H9 (cell line): Measurements from ENCODE around the gene TRHDE. TPM values are rescaled to one million over a fixed set of nuclear protein-coding genes. Genes with fewer than 3 reads are reported as not detected.
A peak's percentile ranks its signal among the peaks of the same experiment; 100 is the strongest.

Source experiments
- DNase-seq: peaks from one replicate; pipeline ENCODE4 v3.0.0-alpha.2; 2017
- H2AFZ ChIP-seq: one replicate; pipeline ENCODE4 v1.6.1; 2013; ENCODE audit warnings: mild to moderate bottlenecking, low read length, control low read depth, moderate library complexity
- H2AK5ac ChIP-seq: 2 replicates; pipeline ENCODE4 v1.6.1; 2013; ENCODE audit warnings: low read length, control low read depth, mixed read lengths; ENCODE audit not compliant: insufficient read length
- H2BK120ac ChIP-seq: one replicate; pipeline ENCODE4 v1.6.1; 2013; ENCODE audit warnings: low read depth, mild to moderate bottlenecking, low read length, control low read depth, inconsistent platforms; ENCODE audit not compliant: poor library complexity, severe bottlenecking
- H2BK12ac ChIP-seq: 2 replicates; pipeline ENCODE4 v1.6.1; 2013; ENCODE audit warnings: low read length, control low read depth, mixed read lengths, low read depth; ENCODE audit not compliant: insufficient read length
- H2BK15ac ChIP-seq: 2 replicates; pipeline ENCODE4 v1.6.1; 2013; ENCODE audit warnings: low read depth, low read length, control low read depth
- H2BK20ac ChIP-seq: one replicate; pipeline ENCODE4 v1.6.1; 2013; ENCODE audit warnings: low read depth, mild to moderate bottlenecking, low read length, control low read depth, inconsistent platforms; ENCODE audit not compliant: poor library complexity, severe bottlenecking
- H2BK5ac ChIP-seq: 2 replicates; pipeline ENCODE4 v1.6.1; 2013; ENCODE audit warnings: low read length, control low read depth, mixed read lengths; ENCODE audit not compliant: insufficient read length
- H3K14ac ChIP-seq: 2 replicates; pipeline ENCODE4 v1.6.1; 2013; ENCODE audit warnings: low read length, control low read depth; ENCODE audit not compliant: insufficient read depth
- H3K18ac ChIP-seq: 2 replicates; pipeline ENCODE4 v1.6.1; 2013; ENCODE audit warnings: low read depth, mild to moderate bottlenecking, mixed read lengths, low read length, control low read depth; ENCODE audit not compliant: insufficient read length
- H3K23ac ChIP-seq: 2 replicates; pipeline ENCODE4 v1.6.1; 2013; ENCODE audit warnings: low read length, control low read depth, mixed read lengths, low read depth; ENCODE audit not compliant: insufficient read length
- H3K23me2 ChIP-seq: 2 replicates; pipeline ENCODE4 v1.6.1; 2013; ENCODE audit warnings: low read depth, mild to moderate bottlenecking, mixed read lengths, low read length, control low read depth; ENCODE audit not compliant: insufficient read length, poor library complexity, severe bottlenecking
- H3K27ac ChIP-seq: 2 replicates; pipeline ENCODE4 v1.5.1; 2013; ENCODE audit warnings: low read length, control low read depth, mixed read lengths, low read depth; ENCODE audit not compliant: insufficient read length
- H3K27me3 ChIP-seq: 2 replicates; pipeline ENCODE4 v1.6.1; 2013; ENCODE audit warnings: low read length, control low read depth, inconsistent platforms; ENCODE audit not compliant: insufficient read depth
- H3K4ac ChIP-seq: 2 replicates; pipeline ENCODE4 v1.6.1; 2013; ENCODE audit warnings: low read depth, mild to moderate bottlenecking, control low read depth, inconsistent platforms, low read length, moderate library complexity
- H3K4me1 ChIP-seq: 2 replicates; pipeline ENCODE4 v1.6.1; 2013; ENCODE audit warnings: low read length, control low read depth, inconsistent platforms; ENCODE audit not compliant: insufficient read depth
- H3K4me2 ChIP-seq: 2 replicates; pipeline ENCODE4 v1.6.1; 2013; ENCODE audit warnings: low read length, control low read depth, mixed read lengths; ENCODE audit not compliant: insufficient read length, insufficient read depth
- H3K56ac ChIP-seq: 2 replicates; pipeline ENCODE4 v1.6.1; 2013; ENCODE audit warnings: low read depth, mild to moderate bottlenecking, mixed read lengths, low read length, control low read depth; ENCODE audit not compliant: insufficient read length
- H3K79me1 ChIP-seq: 2 replicates; pipeline ENCODE4 v1.6.1; 2013; ENCODE audit warnings: low read depth, mild to moderate bottlenecking, moderate library complexity, low read length, control low read depth, inconsistent platforms; ENCODE audit not compliant: insufficient read depth, poor library complexity, severe bottlenecking
- H3K79me2 ChIP-seq: 2 replicates; pipeline ENCODE4 v1.6.1; 2013; ENCODE audit warnings: low read length, control low read depth, inconsistent platforms; ENCODE audit not compliant: insufficient read depth
- H3K9ac ChIP-seq: 2 replicates; pipeline ENCODE4 v1.6.1; 2013; ENCODE audit warnings: low read length, control low read depth, mixed read lengths; ENCODE audit not compliant: insufficient read length; ENCODE audit errors: extremely low read depth
- H3K9me3 ChIP-seq: one replicate; pipeline ENCODE4 v1.6.1; 2013; ENCODE audit warnings: low read depth, low read length, inconsistent platforms; ENCODE audit not compliant: control insufficient read depth
- H3T11ph ChIP-seq: one replicate; pipeline ENCODE4 v1.6.1; 2013; ENCODE audit warnings: mild to moderate bottlenecking, low read length, control low read depth, inconsistent platforms
- H4K20me1 ChIP-seq: one replicate; pipeline ENCODE4 v1.6.1; 2013; ENCODE audit not compliant: control insufficient read depth, insufficient read length, insufficient read depth
- H4K5ac ChIP-seq: 2 replicates; pipeline ENCODE4 v1.6.1; 2013; ENCODE audit warnings: low read depth, mild to moderate bottlenecking, mixed read lengths, low read length, control low read depth; ENCODE audit not compliant: insufficient read length
- H4K8ac ChIP-seq: replicated peaks from 2 replicates; pipeline ENCODE4 v1.6.1; 2013; ENCODE audit warnings: low read length, control low read depth, mixed read lengths, low read depth; ENCODE audit not compliant: insufficient read length
- H4K91ac ChIP-seq: 2 replicates; pipeline ENCODE4 v1.6.1; 2013; ENCODE audit warnings: low read depth, mild to moderate bottlenecking, moderate library complexity, mixed read lengths, low read length, control low read depth; ENCODE audit not compliant: insufficient read length
- H3K27ac Mint-ChIP-seq, 3 experiments: 2 replicates in 2 of 3; 3 replicates in 1 of 3; pipeline ENCODE4 v1.8.0; 2020 to 2021; ENCODE audit warnings: mixed read lengths in 3 of 3, mild to moderate bottlenecking in 1 of 3, moderate library complexity in 1 of 3
- H3K27me3 Mint-ChIP-seq: 2 replicates; pipeline ENCODE4 v1.8.0; 2021; ENCODE audit warnings: low read depth, mild to moderate bottlenecking, moderate library complexity, mixed read lengths
- H3K36me3 Mint-ChIP-seq, 3 experiments: 2 replicates in 2 of 3; 3 replicates in 1 of 3; pipeline ENCODE4 v1.8.0; 2020 to 2021; ENCODE audit warnings: low read depth in 3 of 3, mixed read lengths in 3 of 3; ENCODE audit not compliant: insufficient read depth in 1 of 3
- H3K4me1 Mint-ChIP-seq, 2 experiments: 2 replicates each; pipeline ENCODE4 v1.8.0; 2020; ENCODE audit warnings: mixed read lengths in 2 of 2
- H3K4me3 Mint-ChIP-seq, 2 experiments: 2 replicates in 1 of 2; 3 replicates in 1 of 2; pipeline ENCODE4 v1.8.0; 2020 to 2021; ENCODE audit warnings: mild to moderate bottlenecking in 2 of 2, mixed read lengths in 2 of 2, moderate library complexity in 1 of 2
- H3K9me3 Mint-ChIP-seq, 2 experiments: 2 replicates in 1 of 2; 3 replicates in 1 of 2; pipeline ENCODE4 v1.8.0; 2020; ENCODE audit warnings: mild to moderate bottlenecking in 2 of 2, mixed read lengths in 2 of 2, moderate library complexity in 1 of 2
- WGBS: extraction: QIAGEN DNeasy Blood & Tissue Kit; methylation state at CpG from one replicate; pipeline ENCODE4 v1.1.7; 2013; ENCODE audit warnings: missing lambda C conversion rate, low lambda C conversion rate, mixed read lengths; ENCODE audit not compliant: insufficient read length; ENCODE audit errors: extremely low coverage; 5-methylcytosine and 5-hydroxymethylcytosine counted together
- total RNA-seq: library from RNA; stranded (reverse); gene quantifications from 2 replicates; pipeline ENCODE4 v1.2.1, GENCODE V29; 2021
- TF ChIP-seq, protein P1 (sequence below): fragments of 200-600 bp; sonication (generic); conservative IDR thresholded peaks from 3 replicates; pipeline ENCODE4 v1.8.0; 2021; ENCODE audit warnings: antibody characterized with exemption, mild to moderate bottlenecking

The TRHDE gene
- total RNA-seq, 1 experiment from 2014 or later: 1.0 TPM

DNA sequence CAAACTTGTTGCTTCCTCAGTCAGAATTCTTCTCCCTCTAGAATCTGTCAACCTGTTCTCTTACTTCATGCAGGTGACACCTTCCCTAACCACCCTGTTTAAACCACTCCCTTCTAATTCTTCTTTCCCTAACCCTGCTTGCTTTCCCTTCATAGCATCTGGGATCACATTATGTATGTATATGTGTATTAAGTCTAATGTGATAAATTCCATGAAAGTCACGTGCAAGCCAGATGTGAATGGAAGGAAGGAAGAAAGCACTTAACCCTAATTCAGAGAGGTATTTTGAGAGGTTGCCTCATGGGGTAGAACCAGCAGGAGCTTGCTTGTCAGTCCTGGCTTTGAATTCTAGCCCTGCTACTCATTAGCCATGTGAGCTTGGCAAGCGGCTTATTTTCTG lies 340.0 kb downstream of the TRHDE start:
- Histone ChIP-seq H3T11ph (no peak overlapping the region), H2BK12ac (no peak overlapping the region), H3K14ac (no peak overlapping the region), H2BK15ac (no peak overlapping the region), H3K4ac (no peak overlapping the region), H3K4me2 (peak overlapping the region; percentile 4), H3K56ac (no peak overlapping the region), H3K27ac (peak overlapping the region; percentile 96), H3K27me3 (no peaks in the 10 kb centered on the region), H4K8ac (no peak overlapping the region), H4K91ac (no peak overlapping the region), H3K9me3 (no peaks in the 10 kb centered on the region), H3K79me1 (no peaks in the 10 kb centered on the region), H3K79me2 (no peaks in the 10 kb centered on the region), H4K20me1 (no peaks in the 10 kb centered on the region), H2BK5ac (no peak overlapping the region), H2BK120ac (no peak overlapping the region), H3K4me1 (peaks cover 13% of the 10 kb centered on the region; the same call in 1 of the 2 replicates), H2AFZ (no peak overlapping the region), H2BK20ac (no peak overlapping the region), H3K9ac (no peak overlapping the region), H3K23ac (no peak overlapping the region), H2AK5ac (no peak overlapping the region), H3K23me2 (no peaks in the 10 kb centered on the region), H4K5ac (no peak overlapping the region), H3K18ac (no peak overlapping the region)
- Mint-ChIP-seq H3K4me3 (peak overlapping the region in 1 of 2 experiments; percentile 48; a peak in 2 of 5 replicates), H3K27me3 (no peaks in the 10 kb centered on the region), H3K27ac (peak overlapping the region; percentile 65 to 99 (median 66)), H3K36me3 (peaks cover 1 to 6% (median 6%) of the 10 kb centered on the region in 3 experiments; a peak in 5 of 7 replicates), H3K9me3 (peaks cover 0 to under 1% of the 10 kb centered on the region in 2 experiments; a peak in 1 of 5 replicates), H3K4me1 (peaks cover 46 to 51% of the 10 kb centered on the region in 2 experiments)
- TF ChIP-seq, protein P1, sequence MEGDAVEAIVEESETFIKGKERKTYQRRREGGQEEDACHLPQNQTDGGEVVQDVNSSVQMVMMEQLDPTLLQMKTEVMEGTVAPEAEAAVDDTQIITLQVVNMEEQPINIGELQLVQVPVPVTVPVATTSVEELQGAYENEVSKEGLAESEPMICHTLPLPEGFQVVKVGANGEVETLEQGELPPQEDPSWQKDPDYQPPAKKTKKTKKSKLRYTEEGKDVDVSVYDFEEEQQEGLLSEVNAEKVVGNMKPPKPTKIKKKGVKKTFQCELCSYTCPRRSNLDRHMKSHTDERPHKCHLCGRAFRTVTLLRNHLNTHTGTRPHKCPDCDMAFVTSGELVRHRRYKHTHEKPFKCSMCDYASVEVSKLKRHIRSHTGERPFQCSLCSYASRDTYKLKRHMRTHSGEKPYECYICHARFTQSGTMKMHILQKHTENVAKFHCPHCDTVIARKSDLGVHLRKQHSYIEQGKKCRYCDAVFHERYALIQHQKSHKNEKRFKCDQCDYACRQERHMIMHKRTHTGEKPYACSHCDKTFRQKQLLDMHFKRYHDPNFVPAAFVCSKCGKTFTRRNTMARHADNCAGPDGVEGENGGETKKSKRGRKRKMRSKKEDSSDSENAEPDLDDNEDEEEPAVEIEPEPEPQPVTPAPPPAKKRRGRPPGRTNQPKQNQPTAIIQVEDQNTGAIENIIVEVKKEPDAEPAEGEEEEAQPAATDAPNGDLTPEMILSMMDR: no peak
- DNase-seq: peak; percentile 73
- no CpG with 5 or more reads among the region's 2 CpGs for WGBS
